ENCODE measurements around the gene LBHD2. TPM values are rescaled to one million over a fixed set of nuclear protein-coding genes. Genes with fewer than 3 reads are reported as not detected.

Gene LBHD2
- total RNA-seq, 1 donor from 2014 or later: not detected

DNA sequence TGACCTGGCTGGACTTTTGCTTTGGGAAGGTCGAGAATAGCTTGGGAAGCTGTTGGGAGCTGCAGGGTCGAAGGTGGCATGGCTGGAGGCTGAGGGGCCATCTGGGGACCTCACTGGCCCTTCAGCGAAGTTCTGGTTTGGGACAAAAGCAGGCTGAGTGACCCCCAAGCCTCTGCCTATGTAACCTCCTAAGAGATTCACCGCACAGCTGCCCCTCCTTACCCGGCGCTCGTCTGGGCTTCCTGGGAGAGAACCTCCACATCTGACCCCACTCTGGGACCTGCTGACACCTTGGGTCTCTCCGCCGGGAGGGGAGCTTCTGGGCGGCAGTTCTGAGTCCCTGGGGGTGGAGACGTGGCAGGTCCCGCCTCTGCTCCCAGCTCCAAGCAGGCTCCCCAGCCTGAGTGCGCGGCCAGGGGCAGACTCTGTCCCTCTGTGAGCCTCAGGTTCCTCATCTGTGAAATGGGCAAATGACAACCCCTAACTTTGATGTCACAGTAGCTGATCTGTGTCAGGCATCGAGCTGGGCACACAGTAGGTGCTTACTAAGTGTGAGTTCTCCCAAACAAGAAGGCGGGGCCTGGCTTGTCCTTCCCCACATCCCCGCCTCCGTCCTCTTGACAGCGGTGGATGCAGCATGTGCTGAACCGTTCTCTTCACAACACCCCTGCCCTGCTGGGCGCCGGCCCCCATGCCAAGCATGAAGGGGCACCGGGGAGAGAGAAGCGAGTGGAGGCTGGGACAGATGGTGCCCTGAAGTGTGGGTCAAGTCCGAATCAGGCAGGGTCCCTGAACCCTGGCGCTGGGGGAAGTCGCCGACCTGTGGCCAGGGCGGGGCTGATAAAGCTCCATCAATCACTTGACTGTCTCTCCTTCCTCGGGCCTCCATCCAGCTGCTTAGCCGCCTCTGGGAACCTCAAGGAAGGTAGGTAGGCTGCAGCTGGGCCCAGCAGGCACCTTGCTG, 14.3 kb downstream of the LBHD2 start:
- Mint-ChIP-seq H3K27ac (no peak overlapping the region), H3K4me1 (ENCODE audit: low read depth) (no peaks in the 10 kb centered on the region), H3K36me3 (ENCODE audit: low read depth) (no peaks in the 10 kb centered on the region), H3K27me3 (ENCODE audit: low read depth) (peaks cover 8% of the 10 kb centered on the region), H3K4me3 (ENCODE audit: low read depth) (no peak overlapping the region), H3K9me3 (no peaks in the 10 kb centered on the region)
- DNase-seq (ENCODE audit: low spot score): no peak
- intact Hi-C loops (cut with micrococcal nuclease): no loop called here

DNA sequence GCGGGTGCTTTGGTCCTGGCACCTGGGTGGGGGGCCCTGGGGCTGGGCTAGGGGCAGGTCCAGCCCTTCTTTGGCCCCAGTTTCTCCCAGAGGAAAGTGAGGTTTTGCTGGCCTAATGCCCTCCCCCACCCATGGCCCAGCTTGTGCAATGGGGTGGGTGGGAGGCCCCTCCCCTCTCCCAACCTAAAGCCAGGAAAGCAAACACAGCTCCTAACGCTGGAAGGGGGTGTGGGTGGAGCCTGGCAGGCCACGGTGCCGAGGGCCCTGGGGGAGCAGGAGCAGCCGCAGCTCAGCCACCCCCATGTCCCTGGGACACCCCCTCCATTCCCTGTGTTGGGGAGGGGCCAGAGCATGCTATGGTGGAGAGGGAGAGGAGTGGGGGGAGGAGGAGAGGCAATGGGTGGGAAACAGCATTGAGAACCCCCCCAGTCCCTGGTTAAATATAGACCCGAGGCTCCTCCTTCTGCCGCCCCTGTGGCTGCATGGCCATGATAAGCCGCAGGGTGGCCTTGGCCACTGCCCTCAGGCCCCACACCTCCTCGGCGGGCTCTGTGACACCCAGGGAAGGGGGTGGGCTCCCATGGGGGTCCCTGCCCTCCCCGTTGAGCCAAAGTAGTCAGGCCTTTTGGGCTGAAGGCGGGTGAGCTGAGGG, 15.2 kb downstream of the LBHD2 start:
- peaks cover 12% of the 10 kb centered on the region for H3K27me3 Mint-ChIP-seq (ENCODE audit: low read depth)
- no peak overlapping the region for H3K27ac Mint-ChIP-seq
- no peaks in the 10 kb centered on the region for H3K9me3 Mint-ChIP-seq
- no peaks in the 10 kb centered on the region for H3K36me3 Mint-ChIP-seq (ENCODE audit: low read depth)
- no peak overlapping the region for H3K4me3 Mint-ChIP-seq (ENCODE audit: low read depth)
- H3K4me1 Mint-ChIP-seq (ENCODE audit: low read depth): no peaks in the 10 kb centered on the region
- DNase-seq (ENCODE audit: low spot score): no peak
- intact Hi-C loops (cut with micrococcal nuclease): no loop called here

DNA sequence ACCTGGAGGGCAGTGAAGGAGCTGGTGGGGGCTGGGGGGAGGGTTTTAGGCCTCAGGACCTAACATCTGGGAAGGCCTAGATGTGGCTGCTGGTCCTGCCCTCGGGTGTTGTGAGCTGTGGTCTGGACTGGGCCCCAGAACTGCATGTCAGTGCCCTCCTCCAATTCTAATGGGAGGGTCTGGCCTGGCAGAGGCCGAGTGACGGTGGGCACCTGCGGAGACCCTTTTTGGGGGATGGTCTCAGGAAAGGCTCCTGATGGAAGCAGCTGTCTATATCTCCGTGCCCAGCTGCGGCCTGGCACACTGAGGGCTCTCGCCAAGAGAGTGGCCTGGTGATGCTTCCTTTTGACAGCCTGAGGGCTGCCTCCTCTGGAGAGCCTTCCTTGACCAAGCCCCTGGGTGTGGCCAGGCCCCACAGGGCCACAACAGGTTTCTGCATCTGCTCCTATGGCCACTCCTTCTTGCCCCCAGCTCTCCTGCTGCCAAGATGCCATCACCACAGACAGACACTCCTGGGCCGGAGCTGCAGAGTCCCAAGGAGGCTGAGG, 15.8 kb downstream of the LBHD2 start:
- DNase-seq (ENCODE audit: low spot score): no peak
- Mint-ChIP-seq H3K27me3 (ENCODE audit: low read depth) (peaks cover 13% of the 10 kb centered on the region), H3K4me3 (ENCODE audit: low read depth) (no peak overlapping the region), H3K9me3 (no peaks in the 10 kb centered on the region), H3K4me1 (ENCODE audit: low read depth) (no peaks in the 10 kb centered on the region), H3K27ac (no peak overlapping the region), H3K36me3 (ENCODE audit: low read depth) (no peaks in the 10 kb centered on the region)
- intact Hi-C loops (cut with micrococcal nuclease): no loop called here

DNA sequence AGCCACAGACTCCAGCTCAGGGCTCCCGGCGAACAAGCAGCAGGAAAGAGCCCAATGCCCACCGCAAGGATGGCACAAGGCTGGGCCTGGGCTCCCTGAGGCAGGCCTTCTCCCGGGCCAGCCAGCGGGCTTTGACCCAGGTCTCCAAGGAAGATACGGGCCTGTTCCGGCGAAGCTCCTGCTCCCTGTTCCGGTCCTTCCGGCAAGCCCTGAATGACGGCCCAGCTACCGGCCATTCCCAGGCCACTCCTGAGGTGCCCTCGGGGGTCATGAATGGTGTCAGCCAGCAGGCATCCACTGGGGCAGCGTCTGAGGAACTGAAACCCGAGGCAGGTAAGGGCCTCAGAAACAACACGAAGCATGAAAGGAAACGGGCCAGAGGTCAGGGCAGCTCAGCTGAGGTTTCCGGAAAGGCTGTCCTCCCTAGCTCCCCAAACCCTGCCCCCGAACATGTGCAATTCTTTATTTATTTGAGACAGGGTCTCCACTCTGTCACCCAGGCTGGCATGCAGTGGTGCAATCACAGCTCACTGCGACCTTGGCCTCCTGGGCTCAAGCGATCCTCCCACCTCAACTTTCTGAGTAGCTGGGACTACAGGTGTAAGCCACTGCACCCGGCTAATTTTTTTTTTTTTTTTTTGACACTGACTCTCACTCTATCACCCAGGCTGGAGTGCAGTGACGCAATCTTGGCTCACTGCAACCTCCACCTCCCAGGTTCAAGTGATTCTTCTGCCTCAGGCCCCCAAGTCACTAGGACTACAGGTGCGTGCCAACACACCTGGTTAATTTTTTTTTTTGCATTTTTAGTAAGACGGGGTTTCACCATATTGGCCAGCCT, 16.5 kb downstream of the LBHD2 start:
- intact Hi-C loops (cut with micrococcal nuclease): no loop called here
- H3K27ac Mint-ChIP-seq: no peak overlapping the region
- no peaks in the 10 kb centered on the region for H3K36me3 Mint-ChIP-seq (ENCODE audit: low read depth)
- no peak overlapping the region for H3K4me3 Mint-ChIP-seq (ENCODE audit: low read depth)
- no peaks in the 10 kb centered on the region for H3K9me3 Mint-ChIP-seq
- H3K4me1 Mint-ChIP-seq (ENCODE audit: low read depth): peaks cover 3% of the 10 kb centered on the region
- peaks cover 19% of the 10 kb centered on the region for H3K27me3 Mint-ChIP-seq (ENCODE audit: low read depth)
- no peak for DNase-seq (ENCODE audit: low spot score)

DNA sequence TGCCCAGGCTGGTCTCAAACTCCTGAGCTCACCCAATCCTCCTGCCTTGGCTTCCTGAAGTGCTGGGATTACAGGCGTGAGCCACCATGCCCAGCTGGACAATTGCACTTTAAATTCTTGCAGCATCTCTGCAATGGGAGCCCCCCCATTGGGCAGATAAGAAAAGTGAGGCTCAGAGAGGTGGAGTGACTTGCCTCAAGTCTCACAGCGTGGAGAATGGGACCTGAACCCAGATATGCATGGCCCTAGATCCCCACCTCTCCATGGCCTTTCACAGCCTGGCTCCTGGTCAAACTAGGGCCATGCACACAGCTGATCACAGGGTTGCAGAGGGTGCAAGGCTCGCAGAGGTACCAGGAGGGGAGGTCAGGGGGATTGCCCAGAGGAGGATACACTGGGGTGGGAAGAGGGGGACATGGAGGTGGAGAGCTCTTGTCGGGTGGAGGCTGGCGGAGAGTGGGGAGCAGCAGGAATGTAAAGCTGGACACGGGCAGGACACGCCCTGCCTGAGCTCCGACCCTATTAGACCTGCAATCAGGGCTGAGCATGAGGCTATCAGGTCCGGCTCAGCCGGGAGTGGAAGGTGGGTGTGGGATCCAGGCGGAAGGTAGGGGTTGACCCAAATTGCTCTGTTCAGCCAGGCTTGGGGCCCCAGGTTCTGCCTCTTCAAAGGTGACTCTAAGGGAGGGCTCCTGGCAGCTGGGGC, 17.4 kb downstream of the LBHD2 start:
- DNase-seq (ENCODE audit: low spot score): no peak
- H3K27ac Mint-ChIP-seq: no peak overlapping the region
- H3K4me3 Mint-ChIP-seq (ENCODE audit: low read depth): no peak overlapping the region
- H3K4me1 Mint-ChIP-seq (ENCODE audit: low read depth): peaks cover 3% of the 10 kb centered on the region
- no peaks in the 10 kb centered on the region for H3K9me3 Mint-ChIP-seq
- H3K27me3 Mint-ChIP-seq (ENCODE audit: low read depth): peaks cover 23% of the 10 kb centered on the region
- no peaks in the 10 kb centered on the region for H3K36me3 Mint-ChIP-seq (ENCODE audit: low read depth)
- intact Hi-C loops (cut with micrococcal nuclease): no loop called here

DNA sequence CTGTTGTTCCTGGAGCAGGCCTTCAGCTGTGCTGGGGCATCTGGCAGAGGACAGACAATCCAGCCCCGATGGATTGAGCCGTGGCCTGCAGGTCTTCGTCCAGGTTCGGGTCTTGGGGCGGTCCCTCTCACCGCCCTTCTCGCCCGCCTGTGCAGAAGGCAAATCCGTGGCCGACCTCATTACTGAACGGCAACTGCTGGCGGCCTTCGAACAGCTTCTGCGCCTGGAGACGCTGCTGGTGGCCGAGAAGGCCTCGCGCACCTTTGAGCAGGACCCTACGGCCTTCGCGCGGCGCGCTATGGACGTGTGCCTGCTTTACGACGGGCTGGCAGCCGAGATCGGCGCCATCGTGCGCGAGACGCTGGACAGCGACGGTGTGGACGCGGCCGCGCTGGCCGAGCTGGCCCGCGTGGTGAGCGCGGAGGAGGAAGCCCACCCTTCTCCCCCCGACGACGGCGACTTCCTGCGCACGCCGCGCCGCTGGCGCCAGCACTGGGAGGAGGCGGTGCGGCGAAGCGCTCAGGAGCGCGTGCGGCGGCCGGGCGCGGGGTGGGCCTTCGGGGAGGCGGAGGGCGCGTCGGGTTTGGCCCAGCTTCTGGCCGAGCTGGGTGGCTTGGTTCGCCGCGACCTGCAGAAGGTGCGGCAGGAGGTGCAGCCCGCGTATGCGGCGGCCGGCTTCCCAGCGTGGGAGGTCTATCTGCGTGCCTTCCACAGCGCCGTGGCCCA, 18.1 kb downstream of the LBHD2 start:
- no peak overlapping the region for H3K4me3 Mint-ChIP-seq (ENCODE audit: low read depth)
- H3K27me3 Mint-ChIP-seq (ENCODE audit: low read depth): peaks cover 23% of the 10 kb centered on the region
- intact Hi-C loops (cut with micrococcal nuclease): no loop called here
- H3K27ac Mint-ChIP-seq: no peak overlapping the region
- peaks cover 3% of the 10 kb centered on the region for H3K4me1 Mint-ChIP-seq (ENCODE audit: low read depth)
- no peaks in the 10 kb centered on the region for H3K9me3 Mint-ChIP-seq
- DNase-seq (ENCODE audit: low spot score): no peak
- no peaks in the 10 kb centered on the region for H3K36me3 Mint-ChIP-seq (ENCODE audit: low read depth)

DNA sequence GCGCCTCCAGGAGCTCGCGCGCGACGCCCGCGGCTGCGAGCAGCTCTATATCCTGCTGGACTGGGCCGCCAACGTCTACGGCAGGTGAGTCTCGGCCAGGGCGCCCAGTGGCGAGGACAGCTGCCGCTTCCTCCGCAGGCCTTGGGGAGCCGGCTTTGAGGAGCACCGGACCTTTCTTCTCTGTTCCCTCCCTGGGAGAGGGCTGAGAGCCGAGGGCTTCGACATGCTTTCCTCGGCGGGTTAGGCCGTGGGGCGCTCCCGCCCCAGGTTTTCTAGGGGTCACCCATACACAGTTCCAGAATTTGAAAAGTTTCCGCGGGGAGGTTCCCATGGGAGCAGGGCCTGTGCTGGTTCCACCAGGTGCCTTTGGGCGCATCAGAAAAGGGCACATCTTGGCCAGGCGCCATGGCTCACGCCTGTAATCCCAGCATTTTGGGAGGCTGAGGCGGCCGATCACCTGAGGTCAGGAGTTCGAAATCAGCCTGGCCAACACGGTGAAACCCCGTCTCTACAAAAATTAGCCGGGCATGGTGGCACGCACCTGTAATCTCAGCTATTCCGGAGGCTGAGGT, 18.8 kb downstream of the LBHD2 start:
- Mint-ChIP-seq H3K4me3 (ENCODE audit: low read depth) (no peak overlapping the region), H3K36me3 (ENCODE audit: low read depth) (no peaks in the 10 kb centered on the region), H3K27me3 (ENCODE audit: low read depth) (peaks cover 23% of the 10 kb centered on the region), H3K4me1 (ENCODE audit: low read depth) (peaks cover 3% of the 10 kb centered on the region), H3K27ac (no peak overlapping the region), H3K9me3 (no peaks in the 10 kb centered on the region)
- intact Hi-C loops (cut with micrococcal nuclease): no loop called here
- DNase-seq (ENCODE audit: low spot score): no peak

DNA sequence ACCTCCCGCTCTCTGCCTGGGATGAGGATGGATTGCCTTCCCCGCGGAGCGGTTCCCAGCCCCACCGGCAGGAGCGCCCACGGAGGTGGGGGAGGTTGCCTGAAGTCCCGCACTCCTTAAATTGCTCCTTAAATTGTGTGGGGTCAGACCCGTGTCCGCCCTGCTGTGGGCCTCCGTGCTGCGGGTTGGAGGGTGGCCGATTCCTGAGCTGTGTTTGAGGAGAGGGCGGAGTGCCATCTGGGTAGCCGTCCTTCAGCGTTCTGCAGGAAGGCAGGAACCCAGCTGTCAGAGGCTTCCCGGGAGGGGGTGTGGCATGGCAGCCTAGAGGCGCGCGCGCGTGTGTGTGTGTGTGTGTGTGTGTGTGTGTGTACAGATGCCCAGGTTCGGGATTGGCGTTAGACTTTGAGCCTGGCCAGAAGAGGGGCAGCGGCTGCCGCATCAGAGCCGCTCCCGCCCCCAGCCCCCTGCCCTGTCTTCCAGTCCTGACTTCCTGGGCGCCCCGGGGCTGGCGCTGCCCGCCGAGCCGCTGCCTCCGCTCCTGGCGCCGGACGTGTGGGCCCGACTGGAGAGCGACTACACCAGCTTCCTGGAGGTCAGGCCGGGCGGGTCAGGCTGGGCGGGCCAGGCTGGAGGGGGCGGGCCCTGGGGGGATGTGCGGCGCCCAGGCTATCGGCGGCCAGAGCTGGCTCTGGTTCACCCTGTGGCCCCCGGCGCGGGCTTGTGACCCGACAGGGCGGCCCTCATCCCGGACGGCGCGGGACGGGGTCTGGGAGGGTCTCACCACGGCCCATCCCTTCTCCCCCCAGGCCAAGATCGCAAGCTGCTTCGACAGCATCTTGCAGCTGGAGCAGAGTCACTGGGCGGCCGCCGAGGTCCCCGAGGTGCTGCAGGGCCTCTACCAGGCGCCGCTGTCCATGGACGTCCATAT, 19.7 kb downstream of the LBHD2 start:
- H3K27ac Mint-ChIP-seq: no peak overlapping the region
- H3K9me3 Mint-ChIP-seq: no peaks in the 10 kb centered on the region
- DNase-seq (ENCODE audit: low spot score): no peak
- peaks cover 23% of the 10 kb centered on the region for H3K27me3 Mint-ChIP-seq (ENCODE audit: low read depth)
- H3K4me3 Mint-ChIP-seq (ENCODE audit: low read depth): no peak overlapping the region
- no peaks in the 10 kb centered on the region for H3K36me3 Mint-ChIP-seq (ENCODE audit: low read depth)
- H3K4me1 Mint-ChIP-seq (ENCODE audit: low read depth): peaks cover 3% of the 10 kb centered on the region
- intact Hi-C loops (cut with micrococcal nuclease): loop anchor here (2.0 kb wide), 1 partner anchor 189 kb away; no protein-coding TSS in a partner anchor

DNA sequence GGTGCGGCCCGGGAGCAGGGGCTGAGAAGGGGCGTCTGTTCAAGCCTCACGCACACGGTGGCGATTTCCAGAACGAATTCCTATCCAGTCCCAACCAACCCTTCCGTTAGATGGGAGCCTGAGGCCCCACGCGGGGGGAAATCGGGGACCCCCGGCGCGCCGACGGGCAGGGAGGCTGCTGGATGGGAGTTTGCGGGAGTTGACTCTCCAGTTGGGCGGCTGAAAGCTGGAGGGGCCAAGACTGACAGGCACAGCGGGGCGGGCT, 20.3 kb downstream of the LBHD2 start:
- no peaks in the 10 kb centered on the region for H3K36me3 Mint-ChIP-seq (ENCODE audit: low read depth)
- H3K4me1 Mint-ChIP-seq (ENCODE audit: low read depth): peaks cover 3% of the 10 kb centered on the region
- intact Hi-C loops (cut with micrococcal nuclease): loop anchor here (2.0 kb wide), 1 partner anchor 188 kb away; no protein-coding TSS in a partner anchor

DNA sequence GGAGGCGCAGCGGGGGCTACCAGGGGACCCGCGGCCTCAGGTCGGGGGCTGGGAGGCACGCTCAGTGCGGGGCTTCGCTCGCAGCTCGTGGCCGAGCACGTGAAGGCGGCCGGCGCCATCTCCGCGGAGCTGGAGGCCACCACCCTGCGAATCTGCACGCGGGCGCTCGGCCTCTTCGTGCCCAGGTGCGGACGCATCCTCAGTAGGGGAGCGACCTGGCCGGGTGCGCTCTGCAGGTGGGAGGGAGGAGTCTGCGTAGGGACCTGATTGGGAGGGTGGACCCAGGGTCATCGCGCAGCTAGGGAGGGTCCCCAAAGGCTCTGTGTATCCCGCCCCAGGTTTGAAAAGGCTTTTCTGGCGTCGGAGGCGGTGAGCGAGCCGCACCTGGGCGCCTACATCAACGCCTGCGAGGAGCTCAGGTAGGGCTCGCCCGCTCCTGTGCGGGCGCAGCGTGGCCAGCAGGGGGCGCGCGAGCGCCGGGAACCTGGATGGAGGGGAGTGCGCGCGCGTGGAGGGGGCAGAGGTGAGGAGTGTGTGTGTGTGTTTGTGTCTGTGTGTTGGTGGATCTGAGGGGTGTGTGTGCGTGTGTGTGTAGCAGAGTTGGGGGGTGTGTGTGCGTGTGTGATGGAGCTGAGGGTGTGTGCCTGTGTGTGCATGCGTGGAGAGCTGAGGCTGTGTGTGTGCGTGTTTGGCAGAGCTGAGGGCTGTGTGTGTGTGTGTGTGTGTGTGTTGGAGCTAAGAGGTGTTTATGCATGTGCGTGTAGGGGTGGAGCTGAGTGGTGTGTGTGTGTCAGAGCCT, 20.8 kb downstream of the LBHD2 start:
- Mint-ChIP-seq H3K4me1 (ENCODE audit: low read depth) (peaks cover 3% of the 10 kb centered on the region), H3K27ac (no peak overlapping the region), H3K36me3 (ENCODE audit: low read depth) (no peaks in the 10 kb centered on the region), H3K27me3 (ENCODE audit: low read depth) (peaks cover 23% of the 10 kb centered on the region), H3K4me3 (ENCODE audit: low read depth) (no peak overlapping the region), H3K9me3 (no peaks in the 10 kb centered on the region)
- intact Hi-C loops (cut with micrococcal nuclease): loop anchor here (1.0 to 5.0 kb wide), 3 partner anchors 36 to 188 kb away; no protein-coding TSS in a partner anchor
- DNase-seq (ENCODE audit: low spot score): peak; percentile 53

More for the DNA sequence above, 20.3 kb downstream of the LBHD2 start:
- peaks cover 23% of the 10 kb centered on the region for H3K27me3 Mint-ChIP-seq (ENCODE audit: low read depth)
- H3K4me3 Mint-ChIP-seq (ENCODE audit: low read depth): no peak overlapping the region
- no peak overlapping the region for H3K27ac Mint-ChIP-seq
- no peak for DNase-seq (ENCODE audit: low spot score)
- no peaks in the 10 kb centered on the region for H3K9me3 Mint-ChIP-seq

Data from activated T-helper 2 cell treated with anti-CD3 and anti-CD28 coated beads, Interferon-gamma antibody, Interleukin-2, Interleukin-4, amounts not matched to agents 10 μg/mL and 5 μg/mL and 100 μg/mL, durations not matched to agents 14 hours and 24 hours and 36 hours (primary cell).